Smooth muscle cell (in vitro differentiated cells): ENCODE results near the gene PON2. TPM values are rescaled to one million over a fixed set of nuclear protein-coding genes. Genes with fewer than 3 reads are reported as not detected.

Experiments
- DNase-seq: peaks from one replicate; lab custom pipeline; 2025; ENCODE audit not compliant: unreplicated experiment; lab: John Stamatoyannopoulos, UW
- H2AFZ ChIP-seq: fragments of 200-600 bp; sonication (generic); 2 replicates; pipeline ENCODE4 v1.6.0; 2016; ENCODE audit warnings: antibody characterized with exemption, low read depth, mild to moderate bottlenecking
- H3F3A ChIP-seq: fragments of 200-600 bp; sonication (generic); 2 replicates; pipeline ENCODE4 v1.6.0; 2017; ENCODE audit warnings: antibody characterized with exemption, low read depth
- H3K27ac ChIP-seq: fragments of 200-600 bp; sonication (generic); 2 replicates; pipeline ENCODE4 v1.5.1; 2016; ENCODE audit warnings: low read depth, mild to moderate bottlenecking
- H3K27me3 ChIP-seq: fragments of 200-600 bp; sonication (generic); 2 replicates; pipeline ENCODE4 v1.6.1; 2016; ENCODE audit warnings: low read depth, mild to moderate bottlenecking
- H3K36me3 ChIP-seq: fragments of 200-600 bp; sonication (generic); 2 replicates; pipeline ENCODE4 v1.5.1; 2016; ENCODE audit warnings: low read depth
- H3K4me1 ChIP-seq: fragments of 200-600 bp; sonication (generic); 2 replicates; pipeline ENCODE4 v1.5.1; 2016; ENCODE audit warnings: low read depth
- H3K4me2 ChIP-seq: fragments of 200-600 bp; sonication (generic); 2 replicates; pipeline ENCODE4 v1.6.0; 2016; ENCODE audit warnings: mild to moderate bottlenecking
- H3K4me3 ChIP-seq: fragments of 200-600 bp; sonication (generic); 2 replicates; pipeline ENCODE4 v1.5.1; 2016; ENCODE audit warnings: mild to moderate bottlenecking
- H3K79me2 ChIP-seq: fragments of 200-600 bp; sonication (generic); 2 replicates; pipeline ENCODE4 v1.6.0; 2016; ENCODE audit warnings: low read depth, mild to moderate bottlenecking
- H3K9ac ChIP-seq: fragments of 200-600 bp; sonication (generic); 2 replicates; pipeline ENCODE4 v1.6.0; 2016; ENCODE audit warnings: low read depth
- H3K9me3 ChIP-seq: fragments of 200-600 bp; sonication (generic); replicated peaks from 2 replicates; pipeline ENCODE4 v1.5.1; 2016; ENCODE audit warnings: low read depth
- H4K20me1 ChIP-seq: fragments of 200-600 bp; sonication (generic); 2 replicates; pipeline ENCODE4 v1.6.0; 2016; ENCODE audit warnings: low read depth
- WGBS: methylation state at CpG from one replicate; pipeline ENCODE4 v1.1.7; 2016; ENCODE audit warnings: low lambda C conversion rate; 5-methylcytosine and 5-hydroxymethylcytosine counted together
- polyA plus RNA-seq: library from polyadenylated mRNA; unstranded; fragments of >200 nt; fragmentation: Nextera tagmentation; extraction: Ambion mirVana; gene quantifications from 2 replicates; pipeline ENCODE4 v1.2.1, GENCODE V29; 2016
- total RNA-seq: library from RNA; depleted of rRNA; stranded (reverse); fragments of >200 nt; gene quantifications from 2 replicates; pipeline ENCODE4 v1.2.3, GENCODE V29; 2014
- TF ChIP-seq, protein P1 (sequence below): fragments of 200-600 bp; sonication (generic); IDR thresholded peaks from 2 replicates; pipeline ENCODE4 v1.5.1; 2017; ENCODE audit warnings: borderline replicate concordance, mild to moderate bottlenecking, antibody characterized with exemption; ENCODE audit not compliant: insufficient read depth, poor library complexity, severe bottlenecking

Gene PON2
- 116 and 121 TPM in 2 replicates for total RNA-seq
- 74.7 and 97.1 TPM in 2 replicates for polyA plus RNA-seq

DNA sequence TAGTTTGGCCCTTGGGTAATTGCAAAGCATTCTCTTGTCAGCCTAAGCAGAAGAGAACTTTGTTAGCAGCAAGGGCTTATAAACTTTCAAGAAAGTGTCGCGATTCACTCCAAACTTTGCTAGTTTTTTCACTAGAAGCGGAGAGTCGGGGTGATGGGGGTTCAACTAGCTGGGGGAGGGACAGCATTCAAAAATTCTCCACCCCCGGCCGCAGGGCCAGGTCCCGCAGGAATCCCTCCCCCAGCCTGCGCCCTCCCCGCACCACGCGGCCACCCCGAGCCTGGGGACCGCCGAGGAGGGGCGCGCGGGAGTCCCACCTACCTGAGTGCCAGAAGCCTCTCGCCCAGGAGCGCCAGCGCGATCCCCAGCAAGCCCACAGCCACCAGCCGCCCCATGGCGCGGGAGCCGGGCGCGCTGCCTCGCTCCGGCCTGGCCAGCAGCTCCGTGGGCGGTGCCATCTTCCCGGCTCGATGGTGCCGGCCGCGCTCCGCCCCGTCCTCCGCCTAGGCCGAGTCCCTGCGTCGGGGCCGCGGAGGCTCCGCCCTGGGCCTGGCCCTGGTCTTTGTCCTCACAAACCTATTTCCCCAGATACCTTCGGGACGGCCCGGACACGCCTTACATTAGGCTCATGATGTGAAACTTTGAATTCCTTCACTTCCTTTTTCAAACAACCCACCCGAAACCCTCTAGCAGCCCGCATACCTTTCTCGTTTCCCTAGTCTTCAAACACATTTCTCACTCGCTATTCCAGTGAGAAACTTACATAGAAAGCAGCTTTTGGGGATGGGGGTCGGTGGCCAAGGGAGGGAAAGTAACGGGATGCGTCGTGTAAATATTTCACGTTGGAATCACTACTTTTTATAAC, at the start of gene PON2:
PON2 (minus strand) TSS at position 472 of the 865 bp plus-strand sequence; CDS start at position 395, 77 bp downstream.
- H2AFZ ChIP-seq, result peak within 1 kb of the TSS; percentile 98
- H3K9me3 ChIP-seq, result no peaks in the 10 kb centered on the region
- no peaks in the 10 kb centered on the region for H4K20me1 ChIP-seq
- peak within 1 kb of the TSS; percentile 88 for H3K4me2 ChIP-seq
- H3K4me1 ChIP-seq, result peaks cover 5% of the 10 kb centered on the region
- WGBS, result 2% methylated on average over 47 of the region's 58 CpGs
- peaks cover 46% of the 10 kb centered on the region for H3K79me2 ChIP-seq
- H3K27ac ChIP-seq, result peak within 1 kb of the TSS; percentile 87
- TF ChIP-seq, protein P1, sequence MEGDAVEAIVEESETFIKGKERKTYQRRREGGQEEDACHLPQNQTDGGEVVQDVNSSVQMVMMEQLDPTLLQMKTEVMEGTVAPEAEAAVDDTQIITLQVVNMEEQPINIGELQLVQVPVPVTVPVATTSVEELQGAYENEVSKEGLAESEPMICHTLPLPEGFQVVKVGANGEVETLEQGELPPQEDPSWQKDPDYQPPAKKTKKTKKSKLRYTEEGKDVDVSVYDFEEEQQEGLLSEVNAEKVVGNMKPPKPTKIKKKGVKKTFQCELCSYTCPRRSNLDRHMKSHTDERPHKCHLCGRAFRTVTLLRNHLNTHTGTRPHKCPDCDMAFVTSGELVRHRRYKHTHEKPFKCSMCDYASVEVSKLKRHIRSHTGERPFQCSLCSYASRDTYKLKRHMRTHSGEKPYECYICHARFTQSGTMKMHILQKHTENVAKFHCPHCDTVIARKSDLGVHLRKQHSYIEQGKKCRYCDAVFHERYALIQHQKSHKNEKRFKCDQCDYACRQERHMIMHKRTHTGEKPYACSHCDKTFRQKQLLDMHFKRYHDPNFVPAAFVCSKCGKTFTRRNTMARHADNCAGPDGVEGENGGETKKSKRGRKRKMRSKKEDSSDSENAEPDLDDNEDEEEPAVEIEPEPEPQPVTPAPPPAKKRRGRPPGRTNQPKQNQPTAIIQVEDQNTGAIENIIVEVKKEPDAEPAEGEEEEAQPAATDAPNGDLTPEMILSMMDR, result no peak
- peak; percentile 32 for DNase-seq
- H3K36me3 ChIP-seq, result no peaks in the 10 kb centered on the region
- H3F3A ChIP-seq, result peaks cover 10% of the 10 kb centered on the region
- H3K9ac ChIP-seq, result peak within 1 kb of the TSS; percentile 92
- no peaks in the 10 kb centered on the region for H3K27me3 ChIP-seq
- H3K4me3 ChIP-seq, result peak within 1 kb of the TSS; percentile 70

DNA sequence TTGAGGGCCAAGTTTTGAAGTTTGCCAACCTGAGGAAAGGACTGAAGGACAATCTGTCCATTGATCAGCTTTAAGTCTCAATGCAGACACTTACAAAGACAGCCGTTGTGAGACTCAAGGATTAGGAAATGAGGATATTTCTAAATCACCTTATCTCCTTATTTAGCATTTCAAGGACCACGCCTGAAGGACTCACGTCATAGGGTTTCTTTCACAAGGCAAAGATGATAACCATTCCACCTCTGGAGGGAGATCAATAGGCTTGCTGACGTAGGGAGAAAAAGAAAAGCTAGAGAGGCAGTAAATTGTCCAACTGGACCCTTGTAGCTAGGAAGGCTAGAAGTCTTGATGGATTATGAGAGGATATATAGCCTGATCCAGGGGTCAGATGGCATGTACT, 47.6 kb upstream of the PON2 start:
- H3K79me2 ChIP-seq, result no peaks in the 10 kb centered on the region
- H3K27ac ChIP-seq, result no peak overlapping the region
- no peaks in the 10 kb centered on the region for H3F3A ChIP-seq
- H2AFZ ChIP-seq, result no peak overlapping the region
- no peaks in the 10 kb centered on the region for H4K20me1 ChIP-seq
- no peaks in the 10 kb centered on the region for H3K36me3 ChIP-seq
- no peak overlapping the region for H3K4me3 ChIP-seq
- H3K9me3 ChIP-seq, result no peaks in the 10 kb centered on the region
- no peak overlapping the region for H3K9ac ChIP-seq
- peaks cover 3% of the 10 kb centered on the region for H3K4me1 ChIP-seq
- H3K4me2 ChIP-seq, result no peak overlapping the region
- DNase-seq, result no peak
- WGBS, result 73% methylated on average over 4 of the region's 4 CpGs
- TF ChIP-seq, protein P1, result no peak
- H3K27me3 ChIP-seq, result no peaks in the 10 kb centered on the region

DNA sequence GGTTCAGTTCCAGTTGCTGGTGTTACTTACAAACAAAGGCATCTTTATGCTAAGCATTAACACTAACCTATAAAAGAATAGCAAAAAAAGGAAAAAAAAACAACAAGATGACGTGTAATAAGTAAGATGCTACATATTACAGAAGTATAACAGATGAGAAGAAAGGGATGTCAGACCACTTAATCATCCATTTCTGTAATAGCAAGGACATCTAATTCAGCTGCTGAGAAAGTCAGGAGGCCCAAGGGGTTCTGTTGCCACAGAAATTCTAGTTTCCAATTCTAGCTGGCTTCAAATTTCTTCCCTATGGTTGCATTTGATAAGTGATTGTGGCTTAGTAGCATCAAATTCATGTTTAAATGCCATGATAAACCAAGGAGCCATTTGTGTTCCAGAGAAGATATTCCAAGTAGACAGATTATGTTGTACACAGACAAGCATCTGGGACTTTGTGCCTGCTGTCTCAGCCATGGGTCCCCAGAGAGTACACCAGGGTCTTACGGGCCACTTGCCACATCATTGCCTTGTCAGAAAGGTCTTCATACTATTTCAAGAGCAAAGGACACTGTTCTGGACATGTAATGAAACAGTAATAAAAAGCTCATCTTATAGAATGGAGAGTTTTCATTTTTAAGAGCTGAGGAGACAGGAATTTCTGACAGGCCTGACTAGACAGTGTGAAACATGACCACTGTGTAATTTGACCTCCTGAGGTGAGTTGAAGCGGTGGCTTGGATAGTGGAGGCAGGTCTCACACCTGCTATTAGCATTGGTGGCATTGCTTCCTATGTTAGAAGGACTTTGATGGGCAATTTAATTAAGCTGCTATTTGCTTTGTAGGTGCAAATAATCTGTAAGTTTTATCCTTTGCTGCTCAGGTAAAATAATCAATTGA, 46.7 kb upstream of the PON2 start:
- no peak for DNase-seq
- TF ChIP-seq, protein P1, result no peak
- Histone ChIP-seq H3K4me1 (peaks cover 6% of the 10 kb centered on the region), H3K4me3 (no peak overlapping the region), H3K79me2 (no peaks in the 10 kb centered on the region), H3F3A (no peaks in the 10 kb centered on the region), H3K27me3 (no peaks in the 10 kb centered on the region), H3K27ac (no peak overlapping the region), H4K20me1 (no peaks in the 10 kb centered on the region), H3K9ac (no peak overlapping the region), H3K4me2 (no peak overlapping the region), H3K9me3 (no peaks in the 10 kb centered on the region), H3K36me3 (no peaks in the 10 kb centered on the region), H2AFZ (peak overlapping the region; percentile 48)
- WGBS, result 64% methylated on average over 3 of the region's 3 CpGs
